Hepatocyte (in vitro differentiated cells): Measurements from ENCODE around the gene CES5A. TPM values are rescaled to one million over a fixed set of nuclear protein-coding genes. Genes with fewer than 3 reads are reported as not detected.
"Not testable (repeated sequence)": the region's sequence is repeated elsewhere in the genome, so short reads cannot be mapped to it uniquely, and the experiment has no call there.

Experiments used
- DNase-seq: peaks from one replicate; pipeline ENCODE4 v3.0.0-alpha.2; 2016; ENCODE audit warnings: low spot score
- H2AFZ ChIP-seq: fragments of 200-600 bp; sonication (generic); 2 replicates; pipeline ENCODE4 v1.6.0; 2016; ENCODE audit warnings: antibody characterized with exemption, mild to moderate bottlenecking
- H3K27ac ChIP-seq: fragments of 200-600 bp; sonication (generic); 2 replicates; pipeline ENCODE4 v1.5.1; 2016; ENCODE audit warnings: mild to moderate bottlenecking
- H3K27me3 ChIP-seq: fragments of 200-600 bp; sonication (generic); 2 replicates; pipeline ENCODE4 v1.6.1; 2016
- H3K36me3 ChIP-seq: fragments of 200-600 bp; sonication (generic); replicated peaks from 2 replicates; pipeline ENCODE4 v1.5.1; 2016; ENCODE audit warnings: low read depth; ENCODE audit not compliant: insufficient read depth
- H3K4me1 ChIP-seq: fragments of 200-600 bp; sonication (generic); 2 replicates; pipeline ENCODE4 v1.5.1; 2016; ENCODE audit warnings: mild to moderate bottlenecking, moderate library complexity; ENCODE audit not compliant: insufficient read depth
- H3K4me2 ChIP-seq: fragments of 200-600 bp; sonication (generic); 2 replicates; pipeline ENCODE4 v1.6.0; 2016
- H3K4me3 ChIP-seq: fragments of 200-600 bp; sonication (generic); 2 replicates; pipeline ENCODE4 v1.5.1; 2016; ENCODE audit warnings: mild to moderate bottlenecking
- H3K79me2 ChIP-seq: fragments of 200-600 bp; sonication (generic); 2 replicates; pipeline ENCODE4 v1.6.0; 2017; ENCODE audit warnings: mild to moderate bottlenecking
- H3K9me2 ChIP-seq: fragments of 200-600 bp; sonication (generic); replicated peaks from 2 replicates; pipeline ENCODE4 v1.6.0; 2017; ENCODE audit warnings: mild to moderate bottlenecking; ENCODE audit not compliant: insufficient read depth
- H3K9me3 ChIP-seq: fragments of 200-600 bp; sonication (generic); 2 replicates; pipeline ENCODE4 v1.5.1; 2016; ENCODE audit warnings: low read depth, mild to moderate bottlenecking
- H4K20me1 ChIP-seq: fragments of 200-600 bp; sonication (generic); 2 replicates; pipeline ENCODE4 v1.6.0; 2016; ENCODE audit warnings: mild to moderate bottlenecking; ENCODE audit not compliant: insufficient read depth, poor library complexity, severe bottlenecking
- EZH2 ChIP-seq: fragments of 200-600 bp; sonication (generic); IDR thresholded peaks from 2 replicates; pipeline ENCODE4 v1.6.1; 2016; ENCODE audit warnings: antibody characterized with exemption, mild to moderate bottlenecking, borderline replicate concordance
- EZH2phosphoT487 ChIP-seq: fragments of 200-600 bp; sonication (generic); IDR thresholded peaks from one replicate; pipeline ENCODE4 v1.6.1; 2018; ENCODE audit warnings: antibody characterized with exemption, mild to moderate bottlenecking, low read depth, moderate library complexity; ENCODE audit not compliant: unreplicated experiment, severe bottlenecking
- WGBS: methylation state at CpG from one replicate; pipeline ENCODE4 v1.1.6; 2016; ENCODE audit warnings: low lambda C conversion rate; ENCODE audit errors: missing lambda C conversion rate; 5-methylcytosine and 5-hydroxymethylcytosine counted together
- polyA plus RNA-seq: library from polyadenylated mRNA; unstranded; fragments of >200 nt; fragmentation: Nextera tagmentation; extraction: Ambion mirVana; gene quantifications from 2 replicates; pipeline ENCODE4 v1.2.1, GENCODE V29; 2016
- total RNA-seq: library from RNA; depleted of rRNA; stranded (reverse); fragments of >200 nt; gene quantifications from 2 replicates; pipeline ENCODE4 v1.2.3, GENCODE V29; 2014
- TF ChIP-seq, protein P1 (sequence below): fragments of 200-600 bp; sonication (generic); IDR thresholded peaks from 2 replicates; pipeline ENCODE4 v1.5.1; 2016; ENCODE audit warnings: antibody characterized with exemption, mild to moderate bottlenecking; ENCODE audit not compliant: poor library complexity

The CES5A gene
- total and polyA plus RNA-seq, 2 experiments from 2014 or later = not detected

DNA sequence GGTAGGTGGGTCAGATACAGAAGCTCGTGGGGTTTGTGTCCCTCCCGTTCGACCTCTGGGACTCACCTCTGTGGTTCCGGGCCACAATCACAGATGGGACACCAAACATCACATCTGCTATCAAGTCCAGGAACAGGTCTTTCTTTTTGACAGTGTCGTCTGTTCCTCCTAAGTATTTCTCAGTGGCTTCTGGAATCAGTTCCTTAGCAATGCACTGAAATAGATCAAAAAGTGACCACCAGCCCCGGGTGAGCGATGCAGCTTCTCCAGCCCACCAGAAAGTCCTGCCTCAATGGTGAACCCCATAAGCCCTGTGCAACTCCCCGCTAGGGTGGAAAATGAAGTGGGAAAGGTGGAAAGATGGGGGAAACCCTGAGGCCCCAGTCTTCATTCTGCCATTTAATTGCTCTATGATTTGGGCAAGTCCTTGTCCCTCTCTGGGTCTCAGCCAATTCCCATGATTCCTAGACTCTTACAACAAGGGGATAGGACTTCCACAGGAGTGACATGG is 64.7 kb downstream of the CES5A start:
- no peaks in the 10 kb centered on the region for H3K9me3 ChIP-seq
- H3K4me1 ChIP-seq = no peaks in the 10 kb centered on the region
- WGBS = 71% methylated on average over 8 of the region's 8 CpGs
- no peaks in the 10 kb centered on the region for H3K27me3 ChIP-seq
- no peaks in the 10 kb centered on the region for H4K20me1 ChIP-seq
- H3K4me2 ChIP-seq = no peak overlapping the region
- H2AFZ ChIP-seq = no peak overlapping the region
- H3K27ac ChIP-seq = no peak overlapping the region
- H3K36me3 ChIP-seq = no peaks in the 10 kb centered on the region
- H3K9me2 ChIP-seq = no peaks in the 10 kb centered on the region
- DNase-seq = no peak
- TF ChIP-seq EZH2phosphoT487 = no peak
- TF ChIP-seq, protein P1, sequence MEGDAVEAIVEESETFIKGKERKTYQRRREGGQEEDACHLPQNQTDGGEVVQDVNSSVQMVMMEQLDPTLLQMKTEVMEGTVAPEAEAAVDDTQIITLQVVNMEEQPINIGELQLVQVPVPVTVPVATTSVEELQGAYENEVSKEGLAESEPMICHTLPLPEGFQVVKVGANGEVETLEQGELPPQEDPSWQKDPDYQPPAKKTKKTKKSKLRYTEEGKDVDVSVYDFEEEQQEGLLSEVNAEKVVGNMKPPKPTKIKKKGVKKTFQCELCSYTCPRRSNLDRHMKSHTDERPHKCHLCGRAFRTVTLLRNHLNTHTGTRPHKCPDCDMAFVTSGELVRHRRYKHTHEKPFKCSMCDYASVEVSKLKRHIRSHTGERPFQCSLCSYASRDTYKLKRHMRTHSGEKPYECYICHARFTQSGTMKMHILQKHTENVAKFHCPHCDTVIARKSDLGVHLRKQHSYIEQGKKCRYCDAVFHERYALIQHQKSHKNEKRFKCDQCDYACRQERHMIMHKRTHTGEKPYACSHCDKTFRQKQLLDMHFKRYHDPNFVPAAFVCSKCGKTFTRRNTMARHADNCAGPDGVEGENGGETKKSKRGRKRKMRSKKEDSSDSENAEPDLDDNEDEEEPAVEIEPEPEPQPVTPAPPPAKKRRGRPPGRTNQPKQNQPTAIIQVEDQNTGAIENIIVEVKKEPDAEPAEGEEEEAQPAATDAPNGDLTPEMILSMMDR = no peak
- TF ChIP-seq EZH2 = no peak
- no peak overlapping the region for H3K4me3 ChIP-seq
- no peaks in the 10 kb centered on the region for H3K79me2 ChIP-seq

DNA sequence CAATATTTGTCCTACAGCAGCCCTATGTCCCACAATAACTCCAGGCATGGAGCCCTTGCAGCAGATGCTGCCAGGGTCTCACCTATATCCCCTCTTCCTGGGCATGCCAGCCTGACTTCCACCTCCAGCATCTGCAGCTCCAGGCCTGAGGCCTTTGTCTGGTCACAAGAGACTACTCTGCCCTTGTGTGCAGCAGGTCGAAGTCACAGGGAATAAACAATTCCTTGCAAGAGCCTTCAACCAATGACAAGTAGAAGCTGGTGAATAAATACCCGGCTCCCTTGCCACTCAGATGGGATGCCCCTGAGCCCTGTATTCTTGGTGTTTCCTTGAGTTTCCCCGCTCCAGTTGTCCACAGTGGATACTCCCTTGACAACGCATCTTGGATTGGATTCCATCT is 65.3 kb downstream of the CES5A start:
- no peaks in the 10 kb centered on the region for H3K9me2 ChIP-seq
- H3K27me3 ChIP-seq = no peaks in the 10 kb centered on the region
- no peak overlapping the region for H2AFZ ChIP-seq
- H3K9me3 ChIP-seq = no peaks in the 10 kb centered on the region
- TF ChIP-seq, protein P1 = no peak
- TF ChIP-seq EZH2phosphoT487 = no peak
- no peak for TF ChIP-seq EZH2
- no peak overlapping the region for H3K27ac ChIP-seq
- no peak overlapping the region for H3K4me3 ChIP-seq
- no peaks in the 10 kb centered on the region for H3K36me3 ChIP-seq
- no peak overlapping the region for H3K4me2 ChIP-seq
- WGBS = 91% methylated on average over 4 of the region's 4 CpGs
- no peak for DNase-seq
- H4K20me1 ChIP-seq = no peaks in the 10 kb centered on the region
- H3K79me2 ChIP-seq = no peaks in the 10 kb centered on the region
- no peaks in the 10 kb centered on the region for H3K4me1 ChIP-seq

DNA sequence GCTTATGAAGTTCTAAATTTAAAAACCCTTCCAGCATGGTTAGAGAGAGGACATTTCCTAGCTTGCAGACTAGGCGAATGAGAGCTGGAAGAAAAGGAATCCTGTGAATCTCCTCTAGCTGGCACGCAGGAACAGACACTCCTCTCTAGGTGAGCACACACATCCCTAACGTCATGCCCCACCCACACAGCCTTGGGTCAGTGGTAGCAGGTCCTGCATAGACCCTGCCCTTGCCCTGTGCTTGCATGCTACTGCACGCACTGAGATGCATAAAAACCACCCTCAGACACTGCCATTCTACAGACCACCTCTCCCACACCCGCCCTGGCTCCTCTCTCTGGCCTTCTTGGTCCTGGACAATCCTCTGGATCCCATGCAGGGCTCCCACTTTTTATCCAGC is 65.8 kb downstream of the CES5A start:
- H3K27ac ChIP-seq = no peak overlapping the region
- H3K4me3 ChIP-seq = no peak overlapping the region
- H3K4me1 ChIP-seq = no peaks in the 10 kb centered on the region
- no peaks in the 10 kb centered on the region for H3K27me3 ChIP-seq
- no peaks in the 10 kb centered on the region for H3K79me2 ChIP-seq
- H3K9me3 ChIP-seq = no peaks in the 10 kb centered on the region
- DNase-seq = no peak
- no peaks in the 10 kb centered on the region for H3K9me2 ChIP-seq
- no peaks in the 10 kb centered on the region for H3K36me3 ChIP-seq
- TF ChIP-seq EZH2 (no peak), EZH2phosphoT487 (no peak)
- TF ChIP-seq, protein P1 = no peak
- 76% methylated on average over 5 of the region's 5 CpGs for WGBS
- no peak overlapping the region for H2AFZ ChIP-seq
- H4K20me1 ChIP-seq = no peaks in the 10 kb centered on the region
- no peak overlapping the region for H3K4me2 ChIP-seq

DNA sequence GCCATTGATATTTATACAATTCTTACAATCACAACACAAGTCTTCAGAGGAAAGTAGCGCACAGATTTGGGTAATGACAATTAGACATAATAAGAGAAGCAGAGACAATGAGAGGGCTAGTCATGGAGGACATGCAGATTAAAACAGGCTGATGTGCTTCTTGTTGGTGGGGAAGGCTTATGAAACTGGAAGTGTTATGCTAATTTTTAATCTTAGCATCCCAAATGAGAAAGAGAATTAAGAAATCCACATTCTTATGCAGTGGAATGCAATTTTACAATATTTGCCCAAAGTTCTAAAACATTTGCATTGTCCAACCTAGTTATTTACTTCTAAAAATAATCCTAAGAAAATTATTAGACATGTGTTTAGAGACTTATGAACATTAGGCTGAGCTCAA is 66.9 kb downstream of the CES5A start:
- H4K20me1 ChIP-seq, H3K27ac ChIP-seq, H3K27me3 ChIP-seq, H3K9me3 ChIP-seq, H3K79me2 ChIP-seq, H3K4me3 ChIP-seq, H3K9me2 ChIP-seq, DNase-seq, H3K4me1 ChIP-seq, H2AFZ ChIP-seq, H3K4me2 ChIP-seq, H3K36me3 ChIP-seq: not testable (repeated sequence)
- WGBS = 100% methylated on average over 1 of the region's 1 CpG

DNA sequence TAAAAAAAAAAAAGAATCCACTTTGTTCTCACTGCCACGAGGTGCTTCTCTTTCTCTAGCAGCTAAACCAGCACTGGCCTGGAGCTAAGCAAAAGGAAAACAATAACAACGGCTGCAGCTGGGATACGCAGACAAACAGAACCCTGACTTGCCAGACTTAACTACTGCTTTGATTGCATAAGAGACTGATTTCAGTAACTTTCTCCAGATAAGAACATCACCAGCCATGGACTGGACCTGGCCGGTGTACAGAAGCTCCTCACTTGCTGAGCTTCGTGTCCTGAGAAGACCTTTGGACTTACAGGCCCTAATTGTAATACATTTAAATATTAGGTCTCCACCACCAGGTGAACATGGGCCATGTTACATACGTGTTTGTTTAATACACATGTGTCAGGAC is 70.1 kb downstream of the CES5A start:
- H4K20me1 ChIP-seq, H3K9me3 ChIP-seq, H3K27me3 ChIP-seq, DNase-seq, H3K36me3 ChIP-seq, H3K27ac ChIP-seq, H3K4me3 ChIP-seq, H3K9me2 ChIP-seq, H3K4me1 ChIP-seq, H3K4me2 ChIP-seq, H2AFZ ChIP-seq, H3K79me2 ChIP-seq: not testable (repeated sequence)
- WGBS = no CpG with 5 or more reads among the region's 6 CpGs

DNA sequence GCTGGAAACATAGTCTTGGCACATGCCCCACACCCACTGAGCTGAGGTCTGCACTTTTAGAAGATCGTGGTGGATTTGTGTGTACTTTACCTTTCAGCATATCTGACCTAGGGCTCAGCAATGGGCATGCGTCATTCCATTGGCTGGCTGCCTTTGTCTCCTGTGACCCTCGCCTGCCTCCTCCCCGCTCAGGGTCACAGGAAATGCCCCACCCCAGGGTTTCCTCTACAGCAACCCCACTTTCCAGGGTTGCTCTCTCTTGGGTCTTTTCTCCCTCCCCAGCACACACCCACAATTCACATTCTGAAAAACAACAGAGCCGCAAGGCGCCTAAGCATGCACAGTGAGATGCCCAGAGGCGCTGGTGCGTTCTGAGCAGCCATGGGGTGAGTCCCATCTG is 71.5 kb downstream of the CES5A start:
- not testable (repeated sequence) for DNase-seq
- no CpG with 5 or more reads among the region's 8 CpGs for WGBS

More for the DNA sequence above, 71.5 kb downstream of the CES5A start:
- H3K27me3 ChIP-seq, H3K9me2 ChIP-seq, H3K27ac ChIP-seq, H3K4me3 ChIP-seq, H3K4me1 ChIP-seq, H2AFZ ChIP-seq, H4K20me1 ChIP-seq, H3K4me2 ChIP-seq, H3K79me2 ChIP-seq, H3K9me3 ChIP-seq, H3K36me3 ChIP-seq: not testable (repeated sequence)
